ENCODE data around the gene ZNF746. TPM values are rescaled to one million over a fixed set of nuclear protein-coding genes. Genes with fewer than 3 reads are reported as not detected.

Gene ZNF746
- total RNA-seq = 10 to 100 TPM; 17.3 to 25.2 (median 19.8) TPM

- TF ChIP-seq CTCF (IDR thresholded peaks at IDR 0.05; ENCODE audit: low read depth) = no peak
Measured at GRCh38 chr7:149497467-149498261, at the start of gene ZNF746. Gene ZNF746, minus strand, starts transcription at chr7:149497809. Its CDS starts 273 bp downstream, at chr7:149497536.

- no peak for TF ChIP-seq CTCF (IDR thresholded peaks at IDR 0.05; ENCODE audit: low read depth)
Measured at GRCh38 chr7:149547126-149547525, 49.5 kb upstream of the ZNF746 start.

DNA sequence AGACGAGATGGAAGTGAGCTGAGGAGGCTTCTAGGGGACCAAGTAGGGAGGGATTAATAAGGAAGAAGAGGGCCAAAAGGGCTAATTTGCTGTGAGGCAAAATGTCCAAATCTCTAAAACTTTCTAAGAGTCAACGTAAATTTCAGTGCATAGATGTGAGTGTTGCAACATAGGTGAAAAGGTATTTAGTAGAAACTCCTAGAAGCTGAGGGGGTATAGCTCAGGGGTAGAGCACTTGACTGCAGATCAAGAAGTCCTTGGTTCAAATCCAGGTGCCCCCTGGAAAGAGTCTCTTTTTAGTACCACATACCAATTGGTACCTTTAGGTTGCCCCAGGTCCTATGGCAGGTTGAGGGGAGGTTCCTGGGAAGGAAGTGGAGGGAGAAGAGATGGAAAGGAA lies 48.7 kb upstream of the ZNF746 start:
- TF ChIP-seq CTCF (IDR thresholded peaks at IDR 0.05; ENCODE audit: low read depth) = no peak

DNA sequence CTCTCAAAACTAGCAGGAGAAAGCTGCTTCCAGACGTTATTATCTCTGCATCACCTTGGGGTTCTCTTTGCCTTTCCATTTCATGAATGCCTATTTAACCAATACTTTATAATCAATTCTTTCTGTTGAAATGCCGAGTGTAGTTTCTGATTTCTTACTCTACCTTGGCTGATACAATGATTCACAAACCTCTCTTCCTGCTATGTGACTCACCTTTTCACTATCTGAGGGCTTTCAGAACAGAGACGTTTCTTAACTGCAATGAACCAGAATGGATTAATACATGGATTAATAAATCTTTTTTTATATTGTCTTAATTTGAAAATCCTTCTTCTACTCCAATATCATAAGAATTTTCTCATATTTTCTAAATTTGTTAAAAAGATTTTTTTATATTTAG lies 46.4 kb upstream of the ZNF746 start:
- no peak for TF ChIP-seq CTCF (IDR thresholded peaks at IDR 0.05; ENCODE audit: low read depth)

DNA sequence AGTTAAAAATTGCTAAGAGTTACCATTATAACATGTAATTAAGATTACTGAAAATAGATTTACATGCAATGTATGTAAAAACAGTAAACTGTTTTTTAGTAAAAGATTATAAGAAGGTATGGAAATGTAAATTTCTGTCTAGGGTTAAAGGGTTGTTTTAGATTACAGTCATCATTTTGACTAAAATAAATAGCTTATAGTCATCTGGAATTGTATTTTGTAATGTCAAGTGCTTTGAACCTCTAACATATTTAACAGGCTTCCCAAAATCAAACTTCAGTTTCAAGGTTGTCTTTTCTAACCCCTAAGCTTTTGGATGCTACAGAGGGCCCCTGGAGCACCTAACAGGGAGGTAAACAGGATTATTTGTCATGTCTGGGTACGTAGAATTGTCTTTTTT lies 35.0 kb upstream of the ZNF746 start:
- no peak for TF ChIP-seq CTCF (IDR thresholded peaks at IDR 0.05; ENCODE audit: low read depth)

DNA sequence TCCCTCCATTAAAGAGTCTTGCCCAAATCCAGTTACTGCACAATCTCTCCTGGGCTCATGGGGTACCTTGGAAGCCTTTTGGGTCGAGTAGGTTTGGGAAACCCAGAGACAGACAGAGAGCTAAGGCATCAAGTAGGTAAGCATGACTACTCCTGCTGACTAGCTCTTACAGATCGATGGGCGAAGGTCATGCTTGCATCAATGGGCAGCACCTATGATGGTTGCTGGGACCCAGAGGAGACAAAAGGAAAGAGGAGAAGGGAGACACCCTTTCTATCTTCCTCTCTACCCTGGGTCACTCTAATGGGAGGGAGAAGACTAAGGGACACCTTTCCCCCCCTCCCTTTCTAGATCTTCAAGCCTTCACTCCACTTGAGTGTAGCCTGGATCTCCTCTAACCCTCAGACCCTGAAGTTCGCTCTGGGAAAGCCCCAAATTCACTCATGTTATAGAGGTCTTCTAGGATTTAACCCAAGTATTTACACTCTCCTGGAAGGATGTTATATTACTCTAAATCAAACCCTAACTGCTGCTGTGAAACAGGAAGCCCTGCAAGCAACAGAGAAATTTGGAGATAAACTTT lies 31.6 kb upstream of the ZNF746 start:
- TF ChIP-seq CTCF (IDR thresholded peaks at IDR 0.05; ENCODE audit: low read depth) = no peak

- no peak for TF ChIP-seq CTCF (IDR thresholded peaks at IDR 0.05; ENCODE audit: low read depth)
Measured at GRCh38 chr7:149527414-149527813, 29.8 kb upstream of the ZNF746 start.
